Measurements from ENCODE around the gene CUL1. TPM values are rescaled to one million over a fixed set of nuclear protein-coding genes. Genes with fewer than 3 reads are reported as not detected.
A peak's percentile ranks its signal among the peaks of the same experiment; 100 is the strongest.

CUL1 gene
- polyA plus RNA-seq, 12 donors: 24.8 to 61.8 (median 53.7) TPM; not detected in 1

GRCh38 chr7:148714498-148714897 lies 15.8 kb downstream of the CUL1 start:
- no peak for DNase-seq

DNA sequence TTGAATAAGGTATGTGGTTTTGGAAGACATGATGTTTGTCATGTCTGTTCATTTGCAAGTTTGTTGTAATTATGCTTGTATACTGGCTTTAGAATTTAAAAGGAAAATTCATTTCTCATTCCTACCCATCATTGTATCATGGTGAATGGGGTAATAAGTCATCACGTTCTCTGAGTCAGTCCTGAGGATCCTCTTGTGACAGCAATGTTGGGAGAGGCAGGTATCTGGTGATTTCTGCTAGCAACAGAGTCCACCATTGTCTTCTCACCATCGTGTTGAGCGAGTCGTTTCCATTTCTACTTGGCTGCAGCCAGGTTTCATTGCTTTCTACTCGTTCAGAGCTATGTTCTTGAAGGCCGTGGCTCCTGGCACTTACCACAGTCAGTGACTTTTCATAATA lies 16.3 kb downstream of the CUL1 start:
- no peak for DNase-seq

GRCh38 chr7:148717266-148717793 lies 18.6 kb downstream of the CUL1 start:
- no peak for DNase-seq

GRCh38 chr7:148718431-148718830 lies 19.7 kb downstream of the CUL1 start:
- DNase-seq: no peak

DNA sequence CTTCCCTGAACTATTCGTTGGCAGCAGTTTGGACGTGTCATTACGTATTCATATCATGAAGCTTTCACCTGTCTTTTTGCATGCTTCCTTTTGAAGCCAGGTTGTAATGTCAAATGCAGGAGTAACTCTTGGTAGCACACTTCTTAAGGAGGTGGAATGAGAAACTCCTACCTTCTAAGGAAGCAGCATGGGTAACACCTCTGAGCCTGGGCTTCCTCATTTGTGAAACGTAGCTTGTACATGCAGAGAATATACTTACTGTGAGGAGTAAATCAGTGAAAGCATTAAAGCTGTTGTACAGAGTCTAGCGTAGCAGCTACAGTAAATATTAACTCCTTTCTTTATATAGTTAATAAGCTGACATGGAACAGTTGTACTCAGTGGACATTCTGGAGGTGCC lies 21.1 kb downstream of the CUL1 start:
- DNase-seq: no peak

DNA sequence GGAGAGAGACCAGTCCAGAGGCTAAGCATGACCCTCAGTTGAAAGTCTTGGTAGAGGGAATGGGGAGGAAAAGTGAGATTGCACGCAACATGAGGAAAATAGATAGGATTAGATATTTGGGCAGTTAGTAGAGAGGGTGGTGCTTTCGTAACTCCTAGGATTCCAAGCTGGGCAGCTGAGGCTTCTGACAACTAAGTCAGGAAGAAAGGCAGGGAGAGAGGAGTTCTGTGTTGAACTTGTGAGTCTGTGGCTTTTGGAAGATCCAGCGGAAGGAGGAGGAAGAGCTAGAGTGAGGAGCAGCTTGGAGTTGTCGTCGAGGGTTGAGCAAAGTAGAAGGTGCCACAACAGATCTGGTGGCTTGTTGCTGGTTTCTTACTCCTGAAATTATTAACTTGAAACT lies 21.8 kb downstream of the CUL1 start:
- DNase-seq: no peak

DNA sequence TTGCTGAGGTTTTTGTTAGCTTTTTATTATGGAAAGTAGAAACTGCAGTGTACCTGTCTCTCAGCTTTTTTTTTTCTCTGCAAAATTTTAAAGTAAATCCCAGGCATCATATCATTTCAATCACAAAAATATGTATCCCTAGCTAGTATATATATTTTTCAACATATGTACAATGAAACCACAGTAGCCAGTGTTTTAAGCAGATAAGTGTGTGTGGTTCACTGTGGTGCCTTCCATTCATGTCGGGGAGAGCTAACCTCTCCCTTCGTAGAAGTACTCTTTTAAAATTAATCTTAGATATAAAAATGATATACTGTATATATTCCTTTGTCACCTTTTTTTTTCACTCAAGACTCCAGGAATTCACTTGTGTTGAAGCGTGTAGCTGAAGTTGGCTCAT lies 22.7 kb downstream of the CUL1 start:
- DNase-seq: no peak

DNA sequence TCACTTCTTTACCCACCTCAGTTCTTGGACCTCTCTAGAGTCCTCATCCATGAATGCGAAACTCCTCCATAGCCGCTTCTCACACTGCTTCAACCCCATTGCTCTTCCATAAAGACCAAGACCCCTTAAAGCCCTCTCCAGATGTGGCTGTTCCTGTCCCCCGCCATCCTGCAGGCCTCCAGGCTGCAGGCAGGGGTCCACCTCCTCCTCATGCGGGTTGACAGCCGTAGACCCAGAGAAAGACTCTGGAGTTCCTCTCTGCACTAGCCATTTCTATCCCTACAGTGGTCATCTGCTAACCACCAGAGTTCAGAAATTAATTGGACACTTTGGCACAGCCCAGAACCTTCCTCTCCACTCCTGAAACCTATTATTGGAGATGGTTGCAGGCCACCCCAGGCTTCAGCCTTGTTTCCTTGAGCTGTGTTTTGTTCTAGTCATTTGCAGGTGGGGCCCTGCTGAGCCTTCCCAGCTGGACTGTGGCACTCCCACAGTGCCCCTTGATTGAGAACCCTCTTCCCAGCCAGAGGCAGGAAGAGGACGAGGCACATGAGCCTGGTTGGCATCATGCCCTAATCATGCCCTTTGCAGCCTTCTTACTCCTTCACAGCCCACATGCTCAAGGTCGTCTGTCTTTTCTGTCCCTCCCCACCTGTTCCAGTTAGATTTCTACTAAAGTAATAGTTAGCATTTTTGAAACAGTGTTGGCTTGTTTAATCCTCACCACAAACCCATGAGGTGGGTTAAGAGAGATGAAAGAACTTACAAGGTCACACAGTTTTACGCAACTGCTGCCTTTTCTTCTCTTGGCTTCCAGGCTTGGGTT lies 23.9 kb downstream of the CUL1 start:
- no peak for DNase-seq

DNA sequence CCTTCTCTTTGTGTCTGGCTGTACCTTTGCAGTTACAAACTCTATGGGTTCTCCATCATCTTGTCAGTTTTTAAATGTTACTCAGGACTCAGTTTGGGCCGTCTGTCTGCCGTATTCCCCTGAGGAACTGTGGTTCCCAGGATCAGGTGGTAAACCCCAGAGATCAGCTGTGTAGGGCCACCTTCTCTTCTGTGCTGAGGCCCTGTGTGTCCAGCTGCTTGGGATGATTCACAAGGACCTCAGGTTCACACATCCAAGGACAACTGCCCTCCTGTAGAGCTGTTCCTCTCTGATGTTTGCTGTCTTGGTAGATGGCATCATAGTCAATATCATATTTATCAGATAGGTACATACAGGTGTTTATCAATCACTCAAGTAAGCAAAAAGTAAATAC lies 24.5 kb downstream of the CUL1 start:
- no peak for DNase-seq

- DNase-seq: no peak
Measured at GRCh38 chr7:148723846-148724245, 25.1 kb downstream of the CUL1 start.

- no peak for DNase-seq
Measured at GRCh38 chr7:148726385-148726784, 27.7 kb downstream of the CUL1 start.

DNA sequence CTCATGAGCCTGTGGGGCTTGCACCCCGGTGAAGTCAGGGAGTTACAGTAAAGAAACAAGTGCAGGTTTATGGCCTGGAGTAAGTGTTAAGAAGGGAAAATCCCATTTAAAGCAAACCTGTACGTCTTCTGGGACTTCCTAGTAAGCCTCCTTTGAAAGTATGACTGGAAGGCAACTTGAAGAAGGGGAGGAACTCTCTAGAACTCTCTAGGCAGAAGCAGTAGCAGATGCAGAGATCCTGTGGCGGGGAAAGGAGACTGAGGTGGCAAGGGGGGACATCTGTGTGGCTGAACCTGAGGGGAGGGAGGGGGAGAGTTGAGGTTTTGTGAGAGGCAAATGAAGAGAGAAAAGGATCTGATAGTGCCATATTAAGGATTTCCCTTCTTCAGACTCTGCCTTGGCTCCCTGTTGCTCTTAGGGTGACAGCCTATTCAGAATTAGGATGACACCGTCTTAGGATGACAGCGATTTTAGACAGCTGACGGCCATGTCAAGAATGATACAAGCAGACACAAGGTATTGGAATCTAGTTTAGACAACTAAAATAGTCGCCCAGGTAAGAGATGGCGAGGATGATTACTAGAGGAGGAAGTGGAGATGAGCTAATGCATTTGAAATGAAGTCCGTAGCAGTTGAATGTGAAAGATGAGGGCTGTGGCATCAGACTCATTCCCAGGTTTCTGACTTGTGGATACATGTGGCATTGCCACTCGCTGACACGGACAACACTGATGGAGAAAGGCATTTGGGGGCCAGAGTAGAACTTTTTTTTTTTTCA lies 29.0 kb downstream of the CUL1 start:
- no peak for DNase-seq

DNA sequence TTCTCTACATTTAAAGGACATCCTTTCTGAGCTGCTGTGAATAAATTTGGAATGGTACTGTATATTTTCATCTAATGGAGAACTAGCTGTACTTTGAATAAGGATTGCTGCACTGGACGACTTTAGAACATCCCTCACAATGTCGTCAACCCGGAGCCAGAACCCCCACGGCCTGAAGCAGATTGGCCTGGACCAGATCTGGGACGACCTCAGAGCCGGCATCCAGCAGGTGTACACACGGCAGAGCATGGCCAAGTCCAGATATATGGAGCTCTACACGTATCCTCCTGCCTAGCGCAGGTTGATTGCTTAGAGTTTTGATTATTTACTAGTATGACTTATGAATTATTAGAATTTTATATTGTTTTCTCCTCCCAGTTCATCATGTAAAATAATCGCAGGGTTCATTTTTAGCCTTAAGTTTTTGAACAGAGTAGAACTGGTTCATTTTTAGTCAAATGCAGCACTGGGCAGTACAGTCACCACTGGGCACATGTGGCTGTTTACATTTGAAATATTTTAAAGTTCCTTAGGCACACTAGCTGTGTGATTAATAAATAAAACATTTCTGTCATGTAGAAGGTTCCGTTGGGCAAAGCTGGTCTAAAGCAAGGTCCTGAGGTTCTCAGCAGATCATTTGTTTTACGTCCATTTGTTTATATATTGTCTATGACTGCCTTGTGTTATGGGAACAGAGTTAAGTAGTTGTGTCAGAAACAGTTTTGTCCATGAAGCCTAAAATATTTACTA lies 31.5 kb downstream of the CUL1 start:
- no peak for DNase-seq

DNA sequence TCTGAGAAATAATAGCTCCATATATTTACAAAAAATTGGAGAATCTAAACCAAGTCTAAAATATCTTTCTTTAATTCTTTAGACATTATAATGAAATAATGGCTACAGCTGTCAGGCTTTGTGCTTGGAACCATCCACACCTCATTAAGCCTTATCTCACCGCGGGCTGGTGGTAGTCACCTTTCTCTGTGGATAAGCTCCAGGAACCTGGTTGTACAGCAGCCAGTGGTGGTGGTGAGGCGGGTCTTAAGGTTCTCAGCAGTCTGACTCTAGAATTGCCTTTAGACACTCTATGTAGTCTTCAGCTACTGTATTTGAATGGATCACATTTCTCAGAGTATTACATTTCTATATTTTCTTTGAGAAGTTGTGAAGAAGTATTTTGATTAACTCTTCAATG lies 34.2 kb downstream of the CUL1 start:
- no peak for DNase-seq

GRCh38 chr7:148733496-148733895 lies 34.8 kb downstream of the CUL1 start:
- DNase-seq: peak; percentile 5

GRCh38 chr7:148735141-148735540 lies 36.4 kb downstream of the CUL1 start:
- DNase-seq: no peak

- DNase-seq: no peak
Measured at GRCh38 chr7:148735967-148736366, 37.3 kb downstream of the CUL1 start.

GRCh38 chr7:148738737-148739535 lies 40.2 kb downstream of the CUL1 start:
- no peak for DNase-seq

DNA sequence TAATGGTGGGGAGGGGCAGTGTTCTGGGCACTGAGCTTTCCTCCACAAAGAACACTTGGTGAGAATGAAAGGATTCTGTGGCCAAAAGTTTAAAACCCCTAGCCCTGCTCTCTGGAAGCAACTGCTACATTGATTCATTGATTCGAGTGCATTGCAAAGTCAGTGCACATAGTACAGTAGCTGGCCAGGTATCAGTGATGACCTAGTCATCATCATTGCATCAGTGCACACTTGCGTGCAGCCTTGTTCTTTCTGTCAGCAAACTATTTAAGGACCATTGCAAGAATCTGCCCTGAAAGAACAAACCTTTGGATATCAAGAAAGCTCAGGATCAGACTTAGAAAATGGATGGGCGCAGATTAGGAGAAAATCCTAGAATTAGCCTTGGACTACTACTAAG lies 47.4 kb downstream of the CUL1 start:
- no peak for DNase-seq

- DNase-seq: no peak
Measured at GRCh38 chr7:148747274-148747673, 48.6 kb downstream of the CUL1 start.
